ENCODE data around the gene BACE1-AS.
"Not testable (repeated sequence)": the region's sequence is repeated elsewhere in the genome, so short reads cannot be mapped to it uniquely, and the experiment has no call there.

The BACE1-AS gene

GRCh38 chr11:117290809-117291396 lies at the start of gene BACE1-AS:
TSS of gene BACE1-AS (plus strand) at chr11:117291346.
- no peak for FAIRE-seq

- no peak for FAIRE-seq
Observed at GRCh38 chr11:117248341-117248740, 42.8 kb upstream of the BACE1-AS start.

DNA sequence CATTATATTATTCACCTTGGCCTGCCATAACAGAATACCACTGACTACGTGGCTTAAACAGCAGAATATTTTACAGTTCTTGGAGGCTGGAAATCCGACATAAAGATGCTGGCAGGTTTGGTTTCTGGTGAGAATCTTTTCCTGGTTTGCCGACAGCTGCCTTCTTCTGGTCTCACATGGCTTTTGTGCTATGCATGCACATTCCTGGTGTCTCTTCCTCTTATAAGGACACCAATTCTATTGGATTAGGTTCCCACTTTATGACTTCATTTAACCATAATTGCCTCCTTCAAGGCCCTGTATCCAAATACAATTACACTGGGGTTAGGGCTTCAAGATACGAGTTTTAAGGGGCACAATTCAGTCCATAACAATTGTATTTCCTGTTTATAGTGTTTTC lies 41.6 kb upstream of the BACE1-AS start:
- no peak for FAIRE-seq

DNA sequence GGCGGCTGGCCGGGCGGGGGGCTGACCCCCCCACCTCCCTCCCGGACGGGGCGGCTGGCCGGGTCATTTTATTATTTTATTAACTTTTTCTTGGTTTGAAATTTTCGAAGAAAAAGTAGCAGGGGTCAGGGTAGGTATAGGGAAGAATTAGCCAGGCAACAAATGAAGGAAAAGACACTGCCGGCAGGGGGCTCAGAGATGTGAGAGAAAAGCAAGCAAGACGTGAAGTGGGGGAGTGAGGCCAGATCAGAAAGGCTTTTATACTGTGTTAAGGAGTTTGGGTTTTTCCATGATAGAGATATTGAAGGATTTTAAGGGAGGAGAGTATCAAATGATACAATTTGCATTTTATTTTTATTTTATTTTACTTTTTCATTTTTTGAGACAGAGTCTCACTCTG lies 39.6 kb upstream of the BACE1-AS start:
- no peak for FAIRE-seq

GRCh38 chr11:117255966-117256365 lies 35.2 kb upstream of the BACE1-AS start:
- no peak for FAIRE-seq

DNA sequence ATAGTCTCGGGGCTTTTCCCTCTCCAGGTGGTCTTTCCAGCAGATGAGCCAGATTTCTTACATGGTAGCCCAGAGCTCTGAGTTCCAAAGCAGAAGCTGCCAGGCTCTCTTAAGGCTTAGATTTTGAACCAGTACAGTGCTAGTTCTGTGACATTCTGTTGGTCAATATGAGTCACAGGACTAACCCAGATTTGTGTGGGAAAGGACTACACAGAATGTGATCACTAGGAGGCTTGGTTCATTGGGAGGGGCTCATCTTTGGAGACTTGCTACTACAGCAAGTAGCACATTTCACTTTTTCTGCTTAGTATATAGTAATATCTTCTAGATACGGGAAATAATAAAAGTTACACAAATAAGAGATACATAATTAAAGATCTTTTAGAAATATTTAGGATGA lies 34.6 kb upstream of the BACE1-AS start:
- FAIRE-seq, result no peak

DNA sequence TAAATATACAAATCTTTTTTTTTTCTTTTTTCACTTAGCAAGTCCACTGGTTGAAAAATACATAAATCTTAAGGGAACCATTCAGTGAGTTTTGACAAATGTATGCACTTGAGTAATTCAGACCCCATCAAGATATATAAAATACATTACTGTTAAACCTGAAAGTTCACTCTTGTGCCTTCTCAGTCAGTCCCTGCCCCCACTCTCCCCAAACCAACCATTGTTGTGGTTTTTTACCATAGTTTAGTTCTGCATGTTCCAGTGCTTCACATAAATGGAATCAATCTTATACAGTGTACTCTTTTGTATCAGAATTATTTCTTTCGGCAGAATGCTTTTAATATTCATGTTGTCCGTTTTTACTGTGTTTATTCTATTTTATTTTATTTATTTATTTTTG lies 32.6 kb upstream of the BACE1-AS start:
- no peak for FAIRE-seq

DNA sequence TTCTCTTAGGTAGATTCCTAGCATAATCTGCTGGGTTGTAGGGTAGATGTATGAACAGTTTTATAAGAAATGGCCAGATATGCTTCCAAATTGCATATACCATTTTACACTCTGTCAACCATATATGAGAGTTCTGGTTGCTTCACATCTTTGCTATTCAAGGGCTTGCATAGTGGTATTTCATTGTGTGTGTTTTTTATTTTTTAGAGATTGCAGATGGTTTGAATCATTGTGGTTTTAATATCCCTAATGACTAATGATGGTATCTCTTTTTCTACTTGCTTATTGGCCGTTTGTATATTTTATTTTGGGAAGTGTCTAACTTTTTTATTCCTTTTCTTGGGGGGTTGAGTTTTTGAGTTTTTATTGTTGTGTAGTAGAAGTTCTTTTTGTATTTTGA lies 31.7 kb upstream of the BACE1-AS start:
- FAIRE-seq, result no peak

GRCh38 chr11:117264624-117265323 lies 26.4 kb upstream of the BACE1-AS start:
- not testable (repeated sequence) for FAIRE-seq

- no peak for FAIRE-seq
Observed at GRCh38 chr11:117265745-117266144, 25.4 kb upstream of the BACE1-AS start.

GRCh38 chr11:117269856-117270255 lies 21.3 kb upstream of the BACE1-AS start:
- no peak for FAIRE-seq

- FAIRE-seq, result no peak
Observed at GRCh38 chr11:117271208-117271607, 19.9 kb upstream of the BACE1-AS start.

DNA sequence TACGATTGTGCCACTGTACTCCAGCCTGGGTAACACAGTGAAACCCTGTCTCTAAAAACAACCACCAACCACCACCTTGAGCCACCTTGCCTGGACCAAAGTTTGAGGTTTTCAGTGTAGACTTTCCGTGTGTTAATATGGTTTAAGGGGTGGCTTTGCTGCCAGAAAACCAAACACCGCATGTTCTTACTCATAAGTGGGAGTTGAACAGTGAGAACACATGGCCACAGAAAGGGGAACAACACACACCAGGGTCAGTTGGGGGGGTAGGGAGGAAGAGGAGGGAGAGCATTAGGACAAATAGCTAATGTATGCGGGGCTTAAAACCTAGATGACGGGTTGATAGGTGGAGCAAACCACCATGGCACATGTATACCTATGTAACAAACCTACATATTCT lies 19.0 kb upstream of the BACE1-AS start:
- FAIRE-seq, result not testable (repeated sequence)

- no peak for FAIRE-seq
Observed at GRCh38 chr11:117273550-117274289, 17.4 kb upstream of the BACE1-AS start.

- FAIRE-seq, result no peak
Observed at GRCh38 chr11:117278347-117278746, 12.8 kb upstream of the BACE1-AS start.

DNA sequence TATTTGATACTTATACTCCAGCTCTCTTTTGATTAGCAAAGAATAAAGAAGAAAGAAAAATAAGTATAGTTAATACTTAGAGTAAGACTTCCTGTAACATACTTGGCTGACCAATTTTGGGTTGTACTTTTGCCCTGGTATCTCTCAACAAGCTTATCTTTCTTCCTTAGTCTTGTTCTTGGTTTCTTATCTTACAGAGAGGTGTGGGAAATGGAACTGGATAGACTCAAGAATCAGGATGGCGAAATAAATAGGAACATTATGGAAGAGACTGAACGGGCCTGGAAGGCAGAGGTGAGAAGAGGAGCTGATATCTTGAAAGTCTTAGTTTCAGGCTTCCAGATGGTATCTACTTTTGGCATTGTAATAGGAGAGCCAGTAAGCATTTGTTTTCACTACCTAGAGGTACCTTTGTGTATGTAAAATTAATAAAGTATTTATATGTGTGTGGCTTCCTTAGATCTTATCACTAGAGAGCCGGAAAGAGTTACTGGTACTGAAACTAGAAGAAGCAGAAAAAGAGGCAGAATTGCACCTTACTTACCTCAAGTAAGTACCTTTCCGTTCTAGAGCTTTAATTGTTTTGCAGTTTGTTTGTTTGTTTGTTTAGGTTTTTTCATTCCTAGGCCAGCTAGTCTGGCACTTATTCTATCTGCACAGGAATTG lies 11.3 kb upstream of the BACE1-AS start:
- FAIRE-seq, result no peak

DNA sequence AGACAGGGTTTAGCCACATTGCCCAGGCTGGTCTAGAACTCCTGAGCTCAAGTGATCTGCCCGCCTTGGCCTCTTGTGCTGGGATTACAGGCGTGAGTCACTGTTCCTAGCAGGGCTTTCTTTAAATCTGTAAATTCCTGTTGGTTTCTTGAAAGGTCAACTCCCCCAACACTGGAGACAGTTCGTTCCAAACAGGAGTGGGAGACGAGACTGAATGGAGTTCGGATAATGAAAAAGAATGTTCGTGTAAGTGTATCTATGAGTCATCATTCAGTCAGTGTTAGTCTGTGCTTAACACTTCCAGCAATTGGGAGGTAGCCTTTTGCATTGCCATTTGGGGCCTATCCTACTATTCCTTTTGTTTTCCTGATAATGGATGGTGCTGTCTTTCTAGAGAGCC lies 10.0 kb upstream of the BACE1-AS start:
- FAIRE-seq, result no peak

DNA sequence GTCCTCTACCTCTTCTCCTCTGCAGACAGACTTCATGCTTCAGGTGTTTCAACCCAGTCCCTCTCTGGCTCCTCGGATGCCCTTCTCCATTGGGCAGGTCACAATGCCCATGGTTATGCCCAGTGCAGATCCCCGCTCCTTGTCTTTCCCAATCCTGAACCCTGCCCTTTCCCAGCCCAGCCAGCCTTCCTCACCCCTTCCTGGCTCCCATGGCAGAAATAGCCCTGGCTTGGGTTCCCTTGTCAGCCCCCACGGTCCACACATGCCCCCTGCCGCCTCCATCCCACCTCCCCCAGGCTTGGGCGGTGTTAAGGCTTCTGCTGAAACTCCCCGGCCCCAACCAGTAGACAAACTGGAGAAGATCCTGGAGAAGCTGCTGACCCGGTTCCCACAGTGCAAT lies 9.3 kb upstream of the BACE1-AS start:
- no peak for FAIRE-seq

DNA sequence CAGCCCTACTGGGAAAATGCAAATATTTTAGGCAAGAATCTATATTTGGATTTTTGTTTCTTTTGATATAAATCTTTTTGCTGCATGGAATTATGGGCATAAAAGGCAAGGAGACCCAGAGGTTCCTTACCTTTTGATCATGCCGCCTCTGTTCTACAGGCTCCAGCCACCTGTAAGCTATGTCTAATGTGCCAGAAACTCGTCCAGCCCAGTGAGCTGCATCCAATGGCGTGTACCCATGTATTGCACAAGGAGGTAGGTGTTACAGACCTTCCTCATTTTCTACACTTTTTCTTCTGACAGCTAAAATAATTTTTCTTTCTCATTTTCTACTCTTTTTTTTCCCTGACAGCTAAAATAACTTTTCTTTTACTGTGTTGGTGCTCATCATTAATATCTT lies 8.2 kb upstream of the BACE1-AS start:
- no peak for FAIRE-seq

DNA sequence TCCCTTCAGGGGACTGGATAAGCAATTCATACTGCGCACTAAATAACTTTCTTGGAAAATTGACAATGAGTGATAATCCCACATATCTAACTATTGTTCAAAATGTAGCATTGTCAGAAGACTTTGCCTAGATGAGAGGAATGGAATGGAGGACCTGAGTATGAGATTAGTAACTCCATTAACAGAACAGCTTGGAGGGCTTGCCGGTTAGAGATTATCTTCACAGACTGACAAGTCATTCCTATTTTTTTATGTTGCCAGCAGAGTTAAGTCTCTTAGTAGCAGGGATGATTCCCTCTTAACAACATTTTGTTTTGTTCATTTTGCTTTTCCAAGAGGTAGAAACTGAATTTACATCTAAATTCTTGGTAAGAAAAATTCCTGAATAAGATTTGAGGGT lies 7.1 kb upstream of the BACE1-AS start:
- no peak for FAIRE-seq

GRCh38 chr11:117286588-117286987 lies 4.6 kb upstream of the BACE1-AS start:
- FAIRE-seq, result no peak

DNA sequence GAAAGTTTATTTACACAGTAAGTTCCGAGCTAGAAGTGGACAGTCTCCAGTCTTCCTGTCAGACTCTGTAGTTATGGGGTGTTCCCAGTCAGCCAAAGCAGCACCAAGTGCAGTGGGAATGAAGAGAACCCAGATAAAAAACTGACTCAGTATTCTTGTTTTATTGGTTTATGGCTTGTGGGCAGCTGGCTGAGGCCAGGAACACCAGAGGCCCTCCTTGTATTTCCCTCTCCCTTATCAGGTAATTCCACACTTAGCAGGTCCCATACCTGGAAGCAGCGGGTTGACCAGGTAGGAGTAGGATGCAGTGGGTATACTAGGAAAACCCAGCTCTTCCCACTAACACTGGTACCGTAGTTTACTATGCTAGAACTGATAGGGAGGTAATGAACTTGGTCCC lies 3.5 kb upstream of the BACE1-AS start:
- FAIRE-seq, result no peak

DNA sequence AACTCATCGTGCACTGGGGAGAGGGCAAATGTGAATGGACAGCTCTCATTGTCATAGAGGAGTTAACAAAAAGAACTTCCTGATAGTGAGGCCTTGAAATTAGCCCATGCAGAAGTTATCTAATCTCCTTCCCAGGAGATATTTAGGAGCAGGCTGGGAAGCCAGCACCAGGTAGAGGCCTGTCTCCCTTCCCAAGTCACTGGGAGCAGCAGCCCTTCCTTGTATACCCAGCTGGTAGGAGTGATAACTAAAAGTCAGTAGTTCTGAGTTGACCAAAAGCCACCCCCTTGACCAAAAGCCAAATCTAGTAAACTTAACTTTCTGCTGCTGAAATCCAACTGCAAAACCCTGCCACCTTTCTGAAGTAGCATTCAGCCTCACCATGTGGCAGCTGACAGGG lies 1.4 kb upstream of the BACE1-AS start:
- no peak for FAIRE-seq

DNA sequence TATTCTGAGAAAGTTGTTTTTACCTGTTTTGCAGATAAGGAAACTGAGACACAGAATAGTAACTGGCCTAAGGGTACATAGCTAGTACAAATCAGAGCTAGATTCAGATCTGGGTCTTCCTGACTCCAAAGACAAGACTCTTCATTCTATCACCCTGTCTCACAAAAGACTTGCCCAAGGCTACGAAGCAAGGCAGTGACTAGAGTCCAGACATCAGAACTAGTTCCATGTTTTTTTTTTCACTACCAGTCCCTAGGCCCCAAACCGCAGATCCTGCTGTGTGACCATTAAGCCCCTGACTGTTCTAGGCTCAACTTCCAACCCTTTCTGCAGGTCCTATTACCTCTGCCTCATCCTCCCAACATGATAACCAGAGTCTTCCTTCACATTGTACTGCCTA lies 1.5 kb downstream of the BACE1-AS start:
- FAIRE-seq, result no peak

All from colon (tissue), 2 donors.